Right renal cortex interstitium (tissue), 3 donors: Measurements from ENCODE around the gene ROPN1. TPM values are rescaled to one million over a fixed set of nuclear protein-coding genes. Genes with fewer than 3 reads are reported as not detected.

ENCODE experiments used
- DNase-seq, 3 donors: peaks; one replicate each; pipeline ENCODE4 v3.0.0-alpha.2; 2013; ENCODE audit warnings: low read depth in 3 of 3, low spot score in 2 of 3
- polyA plus RNA-seq, 3 donors: library from polyadenylated mRNA; unstranded; fragments of 120-200 nt; gene quantifications; one replicate each; pipeline ENCODE4 v1.2.1, GENCODE V29; 2013; ENCODE audit not compliant: insufficient read length in 3 of 3

The ROPN1 gene
- polyA plus RNA-seq, 3 donors, result not detected

DNA sequence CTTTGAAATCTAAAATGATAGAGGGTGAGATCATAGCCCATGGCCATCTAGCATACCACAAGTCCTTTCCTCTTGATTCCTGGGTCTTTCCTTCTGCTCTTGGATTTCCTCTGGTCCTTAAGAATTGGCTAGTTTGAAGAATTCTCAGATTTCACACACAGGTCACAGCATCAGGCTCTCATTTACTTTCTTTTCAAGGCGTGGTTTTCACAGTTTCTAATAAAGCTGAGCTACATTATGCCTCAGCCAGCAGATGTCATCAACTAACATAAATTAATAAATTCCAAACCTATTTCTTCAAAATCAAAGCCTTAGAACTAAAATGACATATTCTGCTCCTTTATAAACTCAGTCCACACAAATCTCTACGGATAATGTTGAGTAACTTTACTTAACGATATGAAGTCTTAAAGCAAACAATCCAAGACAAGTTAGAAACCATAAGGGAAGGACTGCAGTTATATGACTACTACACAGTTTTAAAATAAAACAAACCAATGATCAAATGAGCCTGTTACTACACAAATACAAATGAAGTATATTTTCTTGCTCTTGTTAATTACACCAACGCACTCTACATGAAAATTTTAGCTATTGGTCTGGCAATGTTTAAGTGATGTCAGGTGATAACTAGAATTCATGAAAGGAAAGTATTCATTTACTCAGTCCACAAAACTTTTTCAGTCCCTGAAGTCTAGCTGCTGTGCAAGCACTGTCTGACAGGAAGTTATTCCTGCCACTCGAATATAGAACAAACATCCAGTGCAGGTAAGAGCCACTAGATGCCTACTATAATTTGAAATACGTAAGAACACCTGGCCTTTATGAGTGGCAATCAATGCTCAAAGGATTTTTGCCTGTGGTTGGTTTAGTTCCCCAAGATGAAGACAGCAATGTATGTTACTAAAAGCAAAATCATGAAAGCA lies 40.1 kb downstream of the ROPN1 start:
- DNase-seq, result no peak

DNA sequence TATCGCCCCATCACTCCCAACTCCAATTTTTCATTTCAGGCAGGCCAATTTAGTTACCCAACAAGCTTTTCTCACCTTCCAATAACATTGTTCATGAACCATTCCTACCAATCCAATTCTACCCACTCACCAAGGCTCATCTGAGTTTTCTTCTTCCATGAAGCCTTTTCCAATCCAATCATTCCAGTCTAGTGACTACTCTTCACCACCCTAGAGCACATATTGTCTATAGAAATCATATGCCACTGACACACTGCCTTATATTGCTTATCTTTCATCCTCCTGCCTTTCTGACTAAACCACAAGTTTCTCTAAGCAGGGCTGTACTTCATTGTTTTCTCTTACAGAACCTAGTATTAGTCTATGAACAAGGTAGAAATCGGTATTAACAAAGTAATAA lies 42.3 kb downstream of the ROPN1 start:
- no peak for DNase-seq

DNA sequence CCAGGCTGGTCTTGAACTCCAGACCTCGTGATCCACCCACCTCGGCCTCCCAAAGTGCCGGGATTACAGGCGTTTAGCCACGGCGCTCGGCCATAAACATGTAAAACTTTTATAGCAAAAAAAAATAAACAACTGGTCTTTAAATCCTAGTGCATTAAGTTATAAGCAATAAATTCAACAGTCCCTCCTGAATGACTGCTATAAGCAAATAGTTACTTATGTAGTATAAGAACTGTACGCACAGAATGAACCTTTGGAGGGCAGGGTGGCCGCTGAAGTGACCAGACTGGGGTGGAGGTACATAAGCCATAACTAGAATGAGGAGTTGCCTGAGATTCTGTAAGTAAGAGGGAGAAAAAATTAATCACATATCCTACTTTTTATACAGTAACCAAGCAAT lies 43.5 kb downstream of the ROPN1 start:
- DNase-seq, result no peak

DNA sequence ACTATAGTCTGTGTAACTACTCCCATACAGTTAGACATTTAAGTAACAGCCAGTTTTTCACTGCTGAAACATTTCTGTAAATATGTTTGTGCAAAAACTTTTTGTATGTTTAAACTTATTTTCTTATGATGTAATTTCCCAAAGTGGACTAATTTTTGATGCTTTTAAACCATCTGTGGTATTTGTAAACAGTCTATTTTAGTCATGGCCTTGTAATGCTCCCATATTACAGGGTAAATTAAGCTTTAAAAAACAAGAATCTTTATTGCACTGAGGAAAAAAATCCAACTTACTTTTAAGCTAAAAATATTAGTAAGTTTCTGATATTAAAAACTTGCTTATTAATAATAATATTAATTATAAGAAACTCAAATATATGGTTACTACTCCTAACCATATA lies 44.4 kb downstream of the ROPN1 start:
- no peak for DNase-seq

DNA sequence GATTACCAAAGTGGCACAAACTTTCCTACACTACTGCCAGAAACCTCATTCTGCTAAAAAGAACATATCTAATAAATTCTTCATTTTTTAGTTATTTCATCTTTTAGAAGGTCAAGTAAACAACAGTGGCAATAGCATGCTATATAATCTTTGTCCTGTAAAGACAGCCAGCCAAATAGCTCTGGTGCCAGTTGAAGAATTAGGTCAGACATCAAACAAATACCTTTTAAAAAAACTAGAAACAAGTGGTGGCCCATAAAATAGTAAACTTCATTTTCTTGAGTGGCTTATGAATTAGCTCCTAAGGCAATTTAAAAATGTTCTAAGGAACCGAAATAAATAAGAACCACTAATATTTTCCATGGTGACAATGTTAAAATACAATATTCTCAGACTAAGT lies 50.4 kb downstream of the ROPN1 start:
- no peak for DNase-seq

DNA sequence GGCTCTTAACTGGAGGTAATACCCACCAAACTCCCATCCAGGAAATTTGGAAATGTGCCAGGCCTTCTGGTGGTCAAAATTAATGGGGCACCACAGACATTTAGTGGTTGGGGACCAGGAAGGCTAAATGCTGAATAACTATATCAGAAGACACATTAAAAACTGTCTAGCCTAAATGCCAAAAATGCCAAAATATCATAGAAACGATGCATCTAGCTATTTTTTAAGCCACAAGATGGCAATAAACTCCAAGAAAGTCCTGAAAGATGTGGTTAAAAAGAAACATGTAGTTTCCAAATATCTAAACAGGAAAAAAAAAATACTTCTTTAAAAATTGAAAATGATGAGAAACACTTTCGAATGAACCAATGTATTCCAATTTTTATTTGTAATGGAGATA lies 50.8 kb downstream of the ROPN1 start:
- DNase-seq, result no peak

DNA sequence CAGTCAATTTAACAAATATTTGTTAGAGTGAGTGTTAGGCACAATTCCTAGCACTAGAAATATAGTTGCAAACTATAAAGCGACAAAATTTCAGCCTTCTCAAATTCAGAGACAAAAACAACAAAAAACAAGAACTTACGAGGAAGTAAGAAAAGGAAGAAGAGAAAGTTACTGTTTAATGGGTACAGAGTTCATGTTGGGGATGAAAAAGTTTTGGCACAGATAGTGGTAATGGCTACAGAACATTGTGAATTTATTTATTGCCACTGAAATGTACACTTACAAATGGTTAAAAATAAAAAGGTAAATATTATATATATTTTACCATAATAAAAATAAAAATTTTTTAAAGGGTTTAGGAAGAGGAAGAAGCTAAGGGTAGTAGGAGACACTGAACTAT lies 52.2 kb downstream of the ROPN1 start:
- DNase-seq, result no peak

DNA sequence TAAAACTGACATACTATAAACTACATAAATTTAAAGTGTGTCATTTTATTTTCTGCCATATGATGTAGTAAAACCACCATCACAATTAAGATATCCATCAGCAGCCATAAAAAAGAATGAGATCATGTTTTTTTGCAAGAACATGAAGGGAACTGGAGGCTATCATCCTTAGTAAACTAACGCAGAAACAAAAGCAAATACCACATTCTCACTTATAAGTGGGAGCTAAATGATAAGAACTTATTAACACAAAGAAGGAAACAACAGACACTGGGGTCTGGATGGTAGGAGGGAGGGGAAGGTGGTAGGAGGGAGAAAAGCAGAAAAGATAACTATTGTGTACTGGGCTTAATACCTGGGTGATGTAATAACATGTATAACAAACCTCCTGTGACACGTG lies 55.5 kb downstream of the ROPN1 start:
- DNase-seq, result no peak

DNA sequence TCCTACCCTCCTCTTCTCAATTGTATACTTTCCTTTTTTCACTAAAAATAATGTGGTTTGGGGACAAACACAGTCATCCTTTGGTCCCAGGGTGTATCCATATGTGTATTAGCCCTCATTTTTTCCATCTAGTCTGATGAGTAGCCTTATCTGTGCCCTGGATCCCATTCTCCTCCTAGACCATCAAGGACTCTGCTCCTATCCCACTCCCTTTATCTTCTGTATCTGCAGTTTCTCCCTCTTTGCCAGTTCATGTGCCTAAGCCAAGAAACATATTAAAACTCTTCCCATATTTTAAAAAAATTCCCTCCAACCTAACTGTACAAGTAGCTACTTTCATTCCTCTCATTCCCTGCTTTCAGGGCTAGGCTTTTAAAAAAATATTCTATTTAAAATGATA lies 56.1 kb downstream of the ROPN1 start:
- DNase-seq, result no peak

DNA sequence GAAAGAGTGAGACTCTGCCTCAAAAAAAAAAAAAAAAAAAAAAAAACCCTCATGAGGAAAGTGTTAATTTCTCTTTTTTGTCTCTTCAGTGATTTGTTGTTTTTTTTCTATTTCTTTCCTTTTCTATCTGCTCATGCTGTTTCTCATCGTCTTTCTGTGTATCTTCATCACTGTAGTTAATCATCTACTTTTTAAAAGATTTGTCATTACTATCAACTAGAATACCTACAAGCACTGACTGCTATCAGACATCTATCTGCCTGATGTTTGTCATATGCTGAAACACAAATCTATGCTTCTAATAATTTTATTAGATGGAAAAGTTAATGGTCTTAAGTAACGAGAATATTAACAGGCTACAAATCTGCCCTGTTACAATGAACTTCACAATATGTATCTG lies 57.7 kb downstream of the ROPN1 start:
- DNase-seq, result no peak

DNA sequence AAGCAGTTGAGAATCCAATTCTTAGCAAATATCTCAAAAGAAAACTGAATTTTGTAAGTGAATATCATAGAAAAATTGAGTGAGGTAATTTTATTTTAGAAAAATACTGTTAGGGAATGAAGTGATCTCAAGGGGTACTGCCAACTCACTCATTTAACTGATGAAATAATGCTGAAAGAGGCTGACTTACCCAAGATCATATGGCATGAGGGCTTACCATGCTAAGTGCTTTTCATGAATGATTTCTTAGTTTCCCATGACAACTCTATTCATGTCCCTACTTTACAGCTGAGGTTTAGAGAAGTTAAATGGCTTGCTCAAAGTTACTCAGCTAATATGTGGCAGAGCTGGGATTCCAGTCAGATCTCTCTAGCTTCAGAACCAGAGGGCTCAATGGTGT lies 61.5 kb downstream of the ROPN1 start:
- DNase-seq, result no peak

DNA sequence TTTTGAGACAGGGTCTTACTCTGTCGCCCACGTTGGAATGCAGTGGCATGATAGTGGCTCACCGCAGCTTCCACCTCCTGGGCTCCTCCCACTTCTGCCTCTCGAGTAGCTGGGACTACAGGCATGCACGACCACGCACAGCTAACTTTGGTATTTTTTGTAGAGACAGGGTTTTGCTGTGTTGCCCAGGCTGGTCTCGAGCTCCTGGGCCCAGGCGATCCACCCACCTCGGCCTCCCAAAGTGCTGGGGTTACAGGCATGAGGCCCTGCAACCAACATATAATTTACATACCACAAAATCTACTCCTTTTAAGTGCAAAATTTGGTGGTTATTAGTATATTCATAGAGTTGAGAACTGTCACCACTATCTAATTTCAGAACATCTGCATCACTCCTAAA lies 62.6 kb downstream of the ROPN1 start:
- no peak for DNase-seq

DNA sequence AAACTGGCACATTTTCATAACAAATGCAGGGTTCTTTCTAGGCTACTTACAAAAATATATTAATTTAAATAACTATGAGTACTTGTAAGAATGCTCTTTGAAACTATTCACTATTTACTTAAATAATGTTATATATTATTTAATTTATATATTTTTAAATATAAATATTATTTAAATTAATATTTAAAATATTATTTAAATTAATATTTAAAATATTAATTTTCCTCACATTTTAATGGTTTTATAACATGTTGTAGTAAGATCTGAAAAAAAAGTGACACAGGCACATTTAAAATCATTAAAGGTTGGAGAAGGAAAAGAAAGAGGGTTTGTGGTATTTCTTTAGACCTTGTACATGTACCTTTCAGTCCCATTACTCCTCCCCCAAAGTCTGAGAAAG lies 65.5 kb downstream of the ROPN1 start:
- DNase-seq, result no peak

DNA sequence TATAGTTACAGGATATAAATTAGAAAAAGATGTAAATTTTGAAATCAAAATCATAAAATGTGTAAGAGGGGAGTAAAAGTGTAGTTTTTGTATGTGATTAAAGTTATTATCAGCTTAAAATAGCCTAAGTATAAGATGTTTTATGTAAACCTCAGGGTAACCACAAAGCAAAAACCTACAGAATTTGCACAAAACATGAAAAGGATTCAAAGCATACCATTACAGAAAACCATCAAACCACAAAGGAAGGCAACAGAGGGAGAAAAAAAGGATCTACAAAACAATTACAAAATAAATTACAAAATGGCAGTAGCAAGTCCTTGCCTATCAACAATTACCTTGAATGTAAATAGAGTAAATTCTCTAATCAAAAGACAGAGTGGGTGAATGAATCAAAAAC lies 71.1 kb downstream of the ROPN1 start:
- DNase-seq, result no peak

DNA sequence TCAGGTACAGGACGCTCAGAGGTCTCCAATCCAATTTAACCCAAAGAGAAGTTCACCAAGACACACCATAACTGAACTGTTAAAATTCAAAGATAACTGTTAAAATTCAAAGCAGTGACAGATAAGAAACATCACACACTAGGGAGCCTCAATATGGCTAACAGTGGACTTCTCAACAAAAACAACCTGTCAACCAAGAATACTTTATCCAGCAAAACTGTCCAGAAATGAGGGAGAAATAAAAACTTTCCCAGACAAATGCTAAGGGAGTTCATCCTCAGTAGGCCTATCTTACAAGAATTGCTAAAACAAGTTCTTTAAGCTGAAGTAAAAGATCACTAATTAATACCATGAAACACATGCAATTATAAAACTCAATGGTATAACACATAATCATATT lies 71.5 kb downstream of the ROPN1 start:
- no peak for DNase-seq

DNA sequence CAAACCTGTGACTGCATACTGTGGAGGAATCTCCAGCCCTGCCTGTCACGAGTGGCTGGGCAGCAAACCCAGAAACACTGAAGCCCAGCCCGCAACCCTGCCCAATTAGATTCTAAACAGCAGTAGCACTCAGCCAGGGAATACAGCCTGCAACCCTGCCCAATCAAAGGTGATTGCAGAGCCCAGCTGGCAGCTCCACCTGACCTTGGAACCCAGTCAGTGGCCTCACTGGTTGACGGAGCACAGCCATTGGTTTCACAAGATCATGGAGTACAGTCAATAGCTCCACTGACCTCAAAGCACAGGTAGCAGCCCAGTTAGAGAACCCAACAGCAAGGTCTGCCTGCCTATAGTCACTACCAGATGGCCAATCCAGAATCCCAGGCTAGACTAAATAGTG lies 72.6 kb downstream of the ROPN1 start:
- no peak for DNase-seq

Other genes with a start within 250 kb of the ROPN1 start
- 100 to 1,000 TPM; 148 to 187 (median 154) TPM for gene MYLK, start 107.8 kb downstream of the ROPN1 start, polyA plus RNA-seq
- 100 to 1,000 TPM; 130 to 158 (median 148) TPM for gene CCDC14, start 30.9 kb downstream of the ROPN1 start, polyA plus RNA-seq
- gene KALRN, start 41.2 kb upstream of the ROPN1 start, polyA plus RNA-seq, result 10 to 100 TPM; 21.4 to 26.8 (median 24.2) TPM